ENCODE measurements around the gene KRT73.
"Not testable (repeated sequence)": the region's sequence is repeated elsewhere in the genome, so short reads cannot be mapped to it uniquely, and the experiment has no call there.

Gene KRT73

GRCh38 chr12:52608161-52608560 is 10.2 kb downstream of the KRT73 start:
- DNase-seq = no peak
- in situ Hi-C loops (cut with HindIII; ENCODE audit: low pct_ligation_motif_present, low pct_unique_long_range_greater_than_20kb, low sequenced_read_pairs) = no loop called here

GRCh38 chr12:52607314-52607713 is 11.0 kb downstream of the KRT73 start:
- in situ Hi-C loops (cut with HindIII; ENCODE audit: low pct_ligation_motif_present, low pct_unique_long_range_greater_than_20kb, low sequenced_read_pairs) = no loop called here
- no peak for DNase-seq

GRCh38 chr12:52606581-52607218 is 11.7 kb downstream of the KRT73 start:
- in situ Hi-C loops (cut with HindIII; ENCODE audit: low pct_ligation_motif_present, low pct_unique_long_range_greater_than_20kb, low sequenced_read_pairs) = no loop called here
- DNase-seq = no peak

GRCh38 chr12:52606096-52606495 is 12.3 kb downstream of the KRT73 start:
- no peak for DNase-seq
- in situ Hi-C loops (cut with HindIII; ENCODE audit: low pct_ligation_motif_present, low pct_unique_long_range_greater_than_20kb, low sequenced_read_pairs) = no loop called here

GRCh38 chr12:52605542-52605941 is 12.8 kb downstream of the KRT73 start:
- in situ Hi-C loops (cut with HindIII; ENCODE audit: low pct_ligation_motif_present, low pct_unique_long_range_greater_than_20kb, low sequenced_read_pairs) = no loop called here

GRCh38 chr12:52604859-52605258 is 13.5 kb downstream of the KRT73 start:
- in situ Hi-C loops (cut with HindIII; ENCODE audit: low pct_ligation_motif_present, low pct_unique_long_range_greater_than_20kb, low sequenced_read_pairs) = no loop called here
- DNase-seq = no peak

More at GRCh38 chr12:52605542-52605941, 12.8 kb downstream of the KRT73 start:
- DNase-seq = no peak

GRCh38 chr12:52603314-52603713 is 15.0 kb downstream of the KRT73 start:
- no peak for DNase-seq
- in situ Hi-C loops (cut with HindIII; ENCODE audit: low pct_ligation_motif_present, low pct_unique_long_range_greater_than_20kb, low sequenced_read_pairs) = no loop called here

- no peak for DNase-seq
- in situ Hi-C loops (cut with HindIII; ENCODE audit: low pct_ligation_motif_present, low pct_unique_long_range_greater_than_20kb, low sequenced_read_pairs) = no loop called here
These were observed 15.8 kb downstream of the KRT73 start for GRCh38 chr12:52602552-52602951.

- no peak for DNase-seq
- in situ Hi-C loops (cut with HindIII; ENCODE audit: low pct_ligation_motif_present, low pct_unique_long_range_greater_than_20kb, low sequenced_read_pairs) = no loop called here
These were observed 16.7 kb downstream of the KRT73 start for GRCh38 chr12:52601671-52602070.

- no peak for DNase-seq
- in situ Hi-C loops (cut with HindIII; ENCODE audit: low pct_ligation_motif_present, low pct_unique_long_range_greater_than_20kb, low sequenced_read_pairs) = no loop called here
These were observed 17.3 kb downstream of the KRT73 start, which contains the start of gene KRT72 for GRCh38 chr12:52600941-52601481. Gene KRT72, minus strand, starts transcription at chr12:52601463. Its CDS starts 11 bp downstream, at chr12:52601452.

- DNase-seq = no peak
- in situ Hi-C loops (cut with HindIII; ENCODE audit: low pct_ligation_motif_present, low pct_unique_long_range_greater_than_20kb, low sequenced_read_pairs) = no loop called here
These were observed 17.9 kb downstream of the KRT73 start for GRCh38 chr12:52600475-52600874.

GRCh38 chr12:52600071-52600470 is 18.3 kb downstream of the KRT73 start:
- in situ Hi-C loops (cut with HindIII; ENCODE audit: low pct_ligation_motif_present, low pct_unique_long_range_greater_than_20kb, low sequenced_read_pairs) = no loop called here
- no peak for DNase-seq

- DNase-seq = no peak
- in situ Hi-C loops (cut with HindIII; ENCODE audit: low pct_ligation_motif_present, low pct_unique_long_range_greater_than_20kb, low sequenced_read_pairs) = loop anchor here (25.0 kb wide), 1 partner anchor 263 kb away; no protein-coding TSS in a partner anchor
These were observed 19.4 kb downstream of the KRT73 start for GRCh38 chr12:52598966-52599365.

GRCh38 chr12:52594237-52594636 is 24.1 kb downstream of the KRT73 start:
- not testable (repeated sequence) for DNase-seq
- in situ Hi-C loops (cut with HindIII; ENCODE audit: low pct_ligation_motif_present, low pct_unique_long_range_greater_than_20kb, low sequenced_read_pairs) = loop anchor here (25.0 kb wide), 1 partner anchor 268 kb away; no protein-coding TSS in a partner anchor

- no peak for DNase-seq
- in situ Hi-C loops (cut with HindIII; ENCODE audit: low pct_ligation_motif_present, low pct_unique_long_range_greater_than_20kb, low sequenced_read_pairs) = loop anchor here (25.0 kb wide), 1 partner anchor 271 kb away; no protein-coding TSS in a partner anchor
These were observed 26.8 kb downstream of the KRT73 start for GRCh38 chr12:52591521-52591920.

- DNase-seq = no peak
- in situ Hi-C loops (cut with HindIII; ENCODE audit: low pct_ligation_motif_present, low pct_unique_long_range_greater_than_20kb, low sequenced_read_pairs) = loop anchor here (25.0 kb wide), 1 partner anchor 272 kb away; no protein-coding TSS in a partner anchor
These were observed 28.3 kb downstream of the KRT73 start for GRCh38 chr12:52590021-52590420.

GRCh38 chr12:52587563-52587962 is 30.8 kb downstream of the KRT73 start:
- in situ Hi-C loops (cut with HindIII; ENCODE audit: low pct_ligation_motif_present, low pct_unique_long_range_greater_than_20kb, low sequenced_read_pairs) = loop anchor here (25.0 kb wide), 1 partner anchor 275 kb away; no protein-coding TSS in a partner anchor
- no peak for DNase-seq

GRCh38 chr12:52585946-52586345 is 32.4 kb downstream of the KRT73 start:
- DNase-seq = no peak
- in situ Hi-C loops (cut with HindIII; ENCODE audit: low pct_ligation_motif_present, low pct_unique_long_range_greater_than_20kb, low sequenced_read_pairs) = loop anchor here (25.0 kb wide), 1 partner anchor 276 kb away; no protein-coding TSS in a partner anchor

- DNase-seq = no peak
- in situ Hi-C loops (cut with HindIII; ENCODE audit: low pct_ligation_motif_present, low pct_unique_long_range_greater_than_20kb, low sequenced_read_pairs) = loop anchor here (25.0 kb wide), 1 partner anchor 277 kb away; no protein-coding TSS in a partner anchor
These were observed 33.3 kb downstream of the KRT73 start for GRCh38 chr12:52585066-52585465.

Data from ACHN (cell line).